ENCODE results near the gene ELF2. TPM values are rescaled to one million over a fixed set of nuclear protein-coding genes. Genes with fewer than 3 reads are reported as not detected.
A peak's percentile ranks its signal among the peaks of the same experiment; 100 is the strongest.

The ELF2 gene
- total RNA-seq, 1 experiment from 2014 or later: 21.9 TPM

DNA sequence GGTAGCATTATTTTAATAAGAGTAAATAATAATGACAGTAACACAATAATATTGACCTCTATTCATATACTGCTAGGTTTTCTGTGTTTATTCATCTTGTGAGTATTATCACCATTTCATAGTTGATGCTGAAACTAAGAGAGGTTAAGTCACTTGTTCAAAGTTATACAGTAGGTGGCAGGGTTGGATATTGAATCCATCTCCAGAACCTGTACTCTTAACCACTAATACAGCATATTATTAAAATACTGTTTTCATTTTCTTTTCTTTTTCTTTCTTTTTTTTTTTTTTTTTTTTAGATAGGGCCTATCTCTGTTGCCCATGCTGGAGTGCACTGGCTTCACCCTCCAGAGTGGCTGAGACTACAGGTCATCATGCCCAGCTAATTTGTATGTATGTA lies 7.1 kb upstream of the ELF2 start:
- ATAC-seq (peak; percentile 72; the same call in 1 of the 2 replicates), DNase-seq (ENCODE audit: low read depth, low spot score) (no peak)
- Histone ChIP-seq H3K27me3 (ENCODE audit: control insufficient read depth, insufficient read depth, low read length) (no peaks in the 10 kb centered on the region), H3K27ac (ENCODE audit: low read length) (no peak overlapping the region), H3K4me3 (ENCODE audit: low read depth in 2 of 2, low read length in 2 of 2) (no peak overlapping the region), H3K9me3 (ENCODE audit: control insufficient read depth, insufficient read depth, low read depth, low read length) (no peaks in the 10 kb centered on the region), H3K36me3 (ENCODE audit: control insufficient read depth, insufficient read depth, low read length) (no peaks in the 10 kb centered on the region), H3K4me1 (ENCODE audit: control insufficient read depth, insufficient read depth, low read length) (no peaks in the 10 kb centered on the region)
- ChIA-PET POLR2A (no interaction called here), CTCF (no interaction called here)
- no TSS peak for BruUV-seq (replicated peaks)
- in situ Hi-C loops (cut with HindIII; ENCODE audit: low pct_unique_long_range_greater_than_20kb, low sequenced_read_pairs): no loop called here
- no peak for TF ChIP-seq SIN3A (IDR thresholded peaks at IDR 0.05; ENCODE audit: borderline replicate concordance, insufficient read depth, low read depth, low read length)
- TF ChIP-seq, protein P1, sequence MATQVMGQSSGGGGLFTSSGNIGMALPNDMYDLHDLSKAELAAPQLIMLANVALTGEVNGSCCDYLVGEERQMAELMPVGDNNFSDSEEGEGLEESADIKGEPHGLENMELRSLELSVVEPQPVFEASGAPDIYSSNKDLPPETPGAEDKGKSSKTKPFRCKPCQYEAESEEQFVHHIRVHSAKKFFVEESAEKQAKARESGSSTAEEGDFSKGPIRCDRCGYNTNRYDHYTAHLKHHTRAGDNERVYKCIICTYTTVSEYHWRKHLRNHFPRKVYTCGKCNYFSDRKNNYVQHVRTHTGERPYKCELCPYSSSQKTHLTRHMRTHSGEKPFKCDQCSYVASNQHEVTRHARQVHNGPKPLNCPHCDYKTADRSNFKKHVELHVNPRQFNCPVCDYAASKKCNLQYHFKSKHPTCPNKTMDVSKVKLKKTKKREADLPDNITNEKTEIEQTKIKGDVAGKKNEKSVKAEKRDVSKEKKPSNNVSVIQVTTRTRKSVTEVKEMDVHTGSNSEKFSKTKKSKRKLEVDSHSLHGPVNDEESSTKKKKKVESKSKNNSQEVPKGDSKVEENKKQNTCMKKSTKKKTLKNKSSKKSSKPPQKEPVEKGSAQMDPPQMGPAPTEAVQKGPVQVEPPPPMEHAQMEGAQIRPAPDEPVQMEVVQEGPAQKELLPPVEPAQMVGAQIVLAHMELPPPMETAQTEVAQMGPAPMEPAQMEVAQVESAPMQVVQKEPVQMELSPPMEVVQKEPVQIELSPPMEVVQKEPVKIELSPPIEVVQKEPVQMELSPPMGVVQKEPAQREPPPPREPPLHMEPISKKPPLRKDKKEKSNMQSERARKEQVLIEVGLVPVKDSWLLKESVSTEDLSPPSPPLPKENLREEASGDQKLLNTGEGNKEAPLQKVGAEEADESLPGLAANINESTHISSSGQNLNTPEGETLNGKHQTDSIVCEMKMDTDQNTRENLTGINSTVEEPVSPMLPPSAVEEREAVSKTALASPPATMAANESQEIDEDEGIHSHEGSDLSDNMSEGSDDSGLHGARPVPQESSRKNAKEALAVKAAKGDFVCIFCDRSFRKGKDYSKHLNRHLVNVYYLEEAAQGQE (IDR thresholded peaks at IDR 0.05; ENCODE audit: insufficient read depth in 1 of 2, low read depth in 2 of 2, low read length in 1 of 2): no peak
- no peak for TF ChIP-seq POLR2AphosphoS5 (IDR thresholded peaks at IDR 0.05; ENCODE audit: low read depth, low read length)
- intact Hi-C loops (cut with micrococcal nuclease; ENCODE audit: unreplicated experiment): loop anchor here (5.0 kb wide), 1 partner anchor 98 kb away; the partner anchor contains the start of gene MGARP

DNA sequence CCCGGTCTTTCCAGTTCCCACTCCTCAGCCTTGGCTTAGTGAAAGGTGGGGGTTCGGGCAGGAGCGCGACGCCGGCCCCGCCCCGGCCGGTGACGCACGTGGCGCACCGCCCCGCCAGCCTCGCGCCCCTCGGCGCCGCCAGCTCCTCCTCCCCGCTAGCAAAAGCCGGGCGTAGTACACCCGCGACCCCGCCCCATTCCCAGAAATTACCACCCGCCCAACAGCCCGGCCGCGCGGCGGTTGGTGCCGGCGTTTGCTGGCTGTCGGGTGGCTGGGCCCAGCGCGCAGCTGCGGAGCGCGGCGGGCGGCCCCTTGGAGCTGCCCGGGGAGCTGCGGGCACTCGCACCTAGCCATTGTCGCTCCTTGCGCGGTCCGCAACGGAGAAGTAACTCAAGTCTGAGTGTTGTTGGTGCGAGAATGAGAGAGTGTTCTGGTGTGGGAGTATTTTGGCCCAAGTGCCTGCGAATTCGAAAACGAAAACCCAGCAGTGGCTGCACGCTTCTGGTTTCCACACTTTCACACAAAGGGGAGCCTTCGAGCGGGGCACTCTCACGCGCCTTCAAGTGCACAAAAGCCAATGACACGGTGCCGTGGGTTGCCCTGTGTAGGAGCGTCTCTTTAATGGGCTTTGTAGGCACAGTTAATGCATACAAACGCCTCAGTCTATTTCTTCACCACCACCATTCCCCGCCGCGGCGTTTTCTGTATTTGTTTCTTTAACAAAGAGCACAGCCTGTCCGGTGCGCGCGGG lies 1.0 kb upstream of the ELF2 start:
- in situ Hi-C loops (cut with HindIII; ENCODE audit: low pct_unique_long_range_greater_than_20kb, low sequenced_read_pairs): no loop called here
- peak overlapping the region; percentile 85 for H3K27ac ChIP-seq (ENCODE audit: low read length)
- H3K4me3 ChIP-seq (ENCODE audit: low read depth in 2 of 2, low read length in 2 of 2): peak overlapping the region; percentile 85
- intact Hi-C loops (cut with micrococcal nuclease; ENCODE audit: unreplicated experiment): no loop called here
- no peaks in the 10 kb centered on the region; the same call in 1 of the 2 replicates for H3K36me3 ChIP-seq (ENCODE audit: control insufficient read depth, insufficient read depth, low read length)
- BruUV-seq (replicated peaks): no TSS peak
- peak; percentile 70 for TF ChIP-seq POLR2AphosphoS5 (IDR thresholded peaks at IDR 0.05; ENCODE audit: low read depth, low read length)
- TF ChIP-seq, protein P2, sequence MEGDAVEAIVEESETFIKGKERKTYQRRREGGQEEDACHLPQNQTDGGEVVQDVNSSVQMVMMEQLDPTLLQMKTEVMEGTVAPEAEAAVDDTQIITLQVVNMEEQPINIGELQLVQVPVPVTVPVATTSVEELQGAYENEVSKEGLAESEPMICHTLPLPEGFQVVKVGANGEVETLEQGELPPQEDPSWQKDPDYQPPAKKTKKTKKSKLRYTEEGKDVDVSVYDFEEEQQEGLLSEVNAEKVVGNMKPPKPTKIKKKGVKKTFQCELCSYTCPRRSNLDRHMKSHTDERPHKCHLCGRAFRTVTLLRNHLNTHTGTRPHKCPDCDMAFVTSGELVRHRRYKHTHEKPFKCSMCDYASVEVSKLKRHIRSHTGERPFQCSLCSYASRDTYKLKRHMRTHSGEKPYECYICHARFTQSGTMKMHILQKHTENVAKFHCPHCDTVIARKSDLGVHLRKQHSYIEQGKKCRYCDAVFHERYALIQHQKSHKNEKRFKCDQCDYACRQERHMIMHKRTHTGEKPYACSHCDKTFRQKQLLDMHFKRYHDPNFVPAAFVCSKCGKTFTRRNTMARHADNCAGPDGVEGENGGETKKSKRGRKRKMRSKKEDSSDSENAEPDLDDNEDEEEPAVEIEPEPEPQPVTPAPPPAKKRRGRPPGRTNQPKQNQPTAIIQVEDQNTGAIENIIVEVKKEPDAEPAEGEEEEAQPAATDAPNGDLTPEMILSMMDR (IDR thresholded peaks at IDR 0.05): no peak
- TF ChIP-seq, protein P1 (IDR thresholded peaks at IDR 0.05; ENCODE audit: insufficient read depth in 1 of 2, low read depth in 2 of 2, low read length in 1 of 2): no peak
- no peak for TF ChIP-seq TCF7L2 (IDR thresholded peaks at IDR 0.05; ENCODE audit: low read depth, low read length)
- no peak for TF ChIP-seq SIN3A (IDR thresholded peaks at IDR 0.05; ENCODE audit: borderline replicate concordance, insufficient read depth, low read depth, low read length)
- no peaks in the 10 kb centered on the region for H3K9me3 ChIP-seq (ENCODE audit: control insufficient read depth, insufficient read depth, low read depth, low read length)
- POLR2A ChIA-PET: interaction anchor here (0.6 kb wide), 1 partner anchor 118 kb away, joined by 9 read pairs; no protein-coding TSS in a partner anchor
- DNase-seq (ENCODE audit: low read depth, low spot score) (no peak), ATAC-seq (peak; percentile 84)
- CTCF ChIA-PET: interaction anchor here (0.7 kb wide), 1 partner anchor 118 kb away, joined by 5 read pairs; no protein-coding TSS in a partner anchor
- H3K4me1 ChIP-seq (ENCODE audit: control insufficient read depth, insufficient read depth, low read length): no peaks in the 10 kb centered on the region; the same call in 1 of the 2 replicates
- no peaks in the 10 kb centered on the region for H3K27me3 ChIP-seq (ENCODE audit: control insufficient read depth, insufficient read depth, low read length)

All from Panc1 (cell line).